Measurements from ENCODE around the gene IMP4.
"Not testable (repeated sequence)": the region's sequence is repeated elsewhere in the genome, so short reads cannot be mapped to it uniquely, and the experiment has no call there.

IMP4 gene, protein sequence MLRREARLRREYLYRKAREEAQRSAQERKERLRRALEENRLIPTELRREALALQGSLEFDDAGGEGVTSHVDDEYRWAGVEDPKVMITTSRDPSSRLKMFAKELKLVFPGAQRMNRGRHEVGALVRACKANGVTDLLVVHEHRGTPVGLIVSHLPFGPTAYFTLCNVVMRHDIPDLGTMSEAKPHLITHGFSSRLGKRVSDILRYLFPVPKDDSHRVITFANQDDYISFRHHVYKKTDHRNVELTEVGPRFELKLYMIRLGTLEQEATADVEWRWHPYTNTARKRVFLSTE

DNA sequence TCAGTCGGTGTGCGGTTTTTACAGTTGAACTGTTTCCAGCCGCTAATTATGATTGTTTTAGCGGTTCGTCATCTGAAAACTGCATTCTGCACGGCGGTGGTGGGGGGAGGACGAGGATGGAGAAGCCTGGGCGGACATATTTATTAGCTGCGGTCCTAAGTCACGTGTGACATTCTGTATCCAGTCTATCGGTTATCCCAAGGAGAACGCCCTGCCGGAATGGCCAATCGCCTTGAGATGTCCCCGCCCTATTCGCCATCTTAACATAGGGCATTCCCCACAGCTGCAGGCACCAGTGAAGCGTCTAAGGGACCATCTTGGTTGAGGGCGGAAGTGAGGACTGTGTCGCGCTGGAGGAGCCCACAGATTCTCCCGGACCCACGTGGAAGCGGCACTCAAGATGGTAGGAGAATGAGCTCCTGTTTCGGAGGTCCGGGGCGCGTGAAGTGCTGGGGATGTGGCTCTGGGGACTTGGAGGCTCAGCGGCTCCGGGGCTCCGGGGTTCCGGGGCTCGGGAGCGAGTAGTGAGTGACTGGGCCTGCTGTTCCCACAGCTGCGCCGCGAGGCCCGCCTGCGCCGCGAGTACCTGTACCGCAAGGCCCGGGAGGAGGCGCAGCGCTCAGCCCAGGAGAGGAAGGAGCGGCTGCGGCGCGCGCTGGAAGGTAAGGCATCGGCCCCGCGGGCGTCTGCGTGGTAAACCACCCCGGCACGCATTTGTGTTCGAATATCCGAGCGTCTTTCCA is at the start of gene IMP4:
TSS of gene IMP4 (plus strand) at position 365 of the 743 bp plus-strand sequence. CDS start at position 401, 36 bp downstream.
- peak; percentile 93 for DNase-seq

DNA sequence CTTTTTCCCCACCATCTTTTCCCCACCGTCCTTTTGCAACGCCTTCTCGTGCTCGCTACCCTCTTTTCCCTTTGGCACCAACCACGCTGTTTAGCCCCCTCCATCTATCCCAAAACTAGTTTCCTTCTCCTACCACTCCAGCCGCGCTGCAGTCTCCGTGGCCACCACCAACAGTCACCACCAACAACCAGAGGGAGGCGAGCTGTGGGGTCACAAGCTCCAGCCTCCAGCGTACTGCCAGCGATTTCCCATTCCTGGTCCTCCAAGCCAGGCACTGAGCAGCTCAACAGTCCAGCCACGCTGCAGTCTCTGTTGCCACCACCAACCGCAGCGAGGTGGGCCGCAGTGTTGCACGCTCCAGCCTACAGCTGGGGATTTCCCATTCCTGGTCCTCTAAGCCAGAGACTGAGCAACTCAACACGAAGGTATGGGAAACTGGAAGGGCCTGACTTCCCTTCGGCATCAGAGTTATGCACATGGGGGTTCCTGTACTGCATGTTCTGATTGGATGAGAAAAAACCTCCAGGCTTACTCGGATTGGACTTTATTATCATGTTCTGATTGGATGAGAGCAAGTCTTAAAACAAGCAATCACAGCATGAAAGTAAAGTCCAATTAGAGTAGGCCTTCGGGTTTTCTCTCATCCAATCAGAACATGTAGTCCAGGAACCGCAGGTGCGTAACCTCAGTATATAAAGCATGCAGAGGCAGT is 42.3 kb upstream of the IMP4 start:
- no peak for DNase-seq

DNA sequence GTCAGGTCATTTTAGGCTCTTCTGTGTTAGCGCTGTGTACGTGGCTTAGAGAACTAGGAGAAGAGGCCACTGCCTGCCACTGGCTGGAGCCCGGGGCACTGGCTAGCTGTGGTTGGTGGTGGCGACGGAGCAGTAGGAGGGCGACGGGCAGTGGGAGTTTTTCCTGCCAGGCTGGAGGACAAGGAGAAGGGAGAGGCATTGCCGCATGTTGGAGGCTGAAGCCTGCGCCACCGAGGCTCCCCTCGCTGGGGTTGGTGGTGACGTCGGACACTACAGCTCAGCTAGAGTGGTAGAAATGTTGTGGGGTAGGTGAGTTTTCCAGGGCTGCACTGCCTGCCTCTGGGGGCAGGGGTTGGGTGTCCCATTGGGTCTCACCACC is 41.7 kb upstream of the IMP4 start:
- no peak for DNase-seq

DNA sequence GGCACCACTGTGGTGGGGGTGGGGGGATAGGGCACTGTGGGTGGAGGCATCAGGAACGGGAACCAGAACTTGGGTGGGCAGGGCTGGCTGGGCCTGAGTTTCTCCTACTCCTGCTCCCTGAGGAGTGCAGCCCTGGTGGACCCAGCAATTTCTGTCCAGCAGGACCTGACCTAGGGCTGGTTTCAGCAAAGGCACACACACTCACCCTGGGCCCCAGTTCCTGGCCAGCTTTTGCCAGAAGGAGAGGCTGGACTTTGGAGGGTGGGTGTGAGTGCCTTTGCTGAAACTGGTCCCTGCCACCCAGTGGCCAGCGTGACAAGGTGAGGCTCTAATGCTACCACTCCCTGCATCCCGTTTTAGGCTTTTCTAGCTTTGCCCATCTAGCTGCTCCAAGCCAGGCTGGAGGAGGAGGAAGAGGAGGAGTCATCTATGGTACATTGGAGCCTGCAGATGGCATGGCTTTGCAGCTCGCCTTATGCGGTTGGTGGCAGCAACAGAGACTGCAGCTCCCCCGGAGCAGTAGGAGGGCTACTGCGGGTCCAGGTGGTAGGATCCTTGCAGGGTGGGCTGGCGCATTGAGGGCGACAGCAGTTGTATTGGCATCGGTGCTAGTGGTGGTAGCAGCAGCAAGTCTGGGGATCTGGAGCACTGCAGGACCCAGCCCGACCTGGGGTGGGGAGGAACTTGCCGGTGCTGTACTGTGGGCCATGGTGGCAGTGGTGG is 40.4 kb upstream of the IMP4 start:
- no peak for DNase-seq

DNA sequence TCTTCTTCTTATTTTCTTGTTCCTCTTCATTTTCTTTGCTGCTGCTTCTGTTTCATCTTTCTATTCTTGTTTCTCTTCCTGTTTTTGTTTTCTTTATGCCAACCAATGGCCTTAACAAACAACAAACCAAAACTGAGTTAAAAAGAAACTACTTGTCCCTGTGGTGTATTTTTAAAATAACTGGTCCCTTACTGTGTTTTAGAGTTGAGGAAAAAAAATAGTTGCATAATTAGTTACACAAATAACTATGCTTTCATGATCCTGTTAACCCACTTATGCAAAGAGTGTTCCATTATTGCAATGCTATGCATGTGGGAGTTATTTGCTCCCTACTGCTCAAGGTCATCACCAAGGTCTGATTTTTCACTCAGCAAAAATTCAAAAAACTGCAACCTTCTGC is 39.5 kb upstream of the IMP4 start:
- no peak for DNase-seq

DNA sequence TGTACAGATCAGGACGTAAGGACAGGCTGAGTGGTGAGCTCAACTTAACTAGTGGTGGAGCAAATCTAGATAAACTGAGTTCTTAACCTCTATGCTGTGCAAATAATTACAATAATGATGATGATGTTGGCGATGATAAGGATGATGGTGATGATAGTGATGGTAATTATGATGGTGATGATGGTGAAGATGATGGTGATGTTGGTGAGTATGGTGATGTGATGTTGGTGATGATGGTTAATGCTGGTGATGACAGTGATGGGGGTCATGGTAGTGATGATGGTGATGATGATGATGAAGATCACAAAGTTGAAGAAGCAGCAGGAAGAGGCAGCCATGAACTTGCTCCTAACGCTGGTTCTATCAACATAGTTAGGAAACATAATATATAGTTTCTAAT is 38.0 kb upstream of the IMP4 start:
- DNase-seq = no peak

DNA sequence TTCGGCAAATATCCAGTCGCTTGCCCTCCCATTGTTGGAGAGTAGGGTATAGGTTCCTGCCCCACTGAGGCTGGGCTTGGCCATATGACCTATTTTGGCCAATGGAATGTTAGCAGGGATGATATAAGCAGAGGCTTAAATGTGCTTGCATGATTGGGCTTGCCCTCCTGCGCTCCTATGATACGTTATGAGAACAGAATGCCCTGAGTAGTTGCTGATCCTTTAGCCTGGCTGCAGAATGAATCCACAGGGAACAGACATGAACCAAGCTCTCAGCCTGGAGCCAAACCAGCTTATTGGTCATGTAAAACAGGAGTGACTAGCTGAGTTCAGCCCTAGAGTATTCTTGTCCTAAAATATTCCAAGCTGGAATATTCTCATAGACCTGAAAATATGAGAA is 34.8 kb upstream of the IMP4 start:
- DNase-seq = no peak

DNA sequence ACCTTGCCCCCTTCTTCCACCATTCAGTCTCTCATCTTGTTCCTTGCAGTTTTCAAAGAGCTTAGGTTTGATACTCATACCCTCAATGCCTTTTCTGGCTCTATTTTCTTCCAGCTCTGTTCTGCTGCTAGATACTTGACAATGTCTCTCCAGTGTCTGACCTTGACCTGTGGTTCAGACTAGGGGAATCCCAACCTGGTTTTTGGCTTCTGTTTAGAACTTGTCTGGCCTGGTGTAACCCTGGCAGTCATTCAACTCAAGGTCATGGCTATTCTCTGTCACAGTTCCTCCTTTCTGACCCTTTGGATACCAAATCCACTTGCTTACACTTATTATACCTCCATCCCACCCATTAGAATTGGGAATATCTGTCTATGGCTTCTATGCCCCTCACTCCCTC is 31.8 kb upstream of the IMP4 start:
- DNase-seq = no peak

DNA sequence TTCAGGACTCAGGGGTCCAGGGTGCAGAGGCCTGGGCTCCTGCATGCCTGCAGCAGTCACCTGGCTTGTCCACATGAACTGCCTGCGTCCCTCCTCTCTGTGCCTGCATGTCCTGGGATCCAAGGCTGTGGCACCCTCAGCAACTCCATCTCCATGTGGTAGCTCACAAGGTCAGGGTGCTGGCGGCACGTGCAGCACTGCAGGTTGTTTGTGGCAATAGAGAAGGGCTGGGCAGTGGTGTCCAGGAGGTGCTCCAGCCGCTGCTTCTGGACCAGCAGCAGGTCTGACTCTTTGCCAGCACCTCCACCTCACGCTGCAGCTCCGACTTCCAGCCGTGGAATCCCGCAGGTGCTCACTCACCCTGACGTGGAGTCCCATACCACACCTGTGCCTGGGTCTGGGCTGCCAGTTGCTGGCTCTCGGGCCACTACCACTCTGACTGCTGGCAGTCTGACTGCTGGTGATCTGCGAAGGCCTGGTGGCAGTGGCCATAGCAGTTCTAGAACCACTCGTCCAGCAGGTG is 28.8 kb upstream of the IMP4 start:
- no peak for DNase-seq

DNA sequence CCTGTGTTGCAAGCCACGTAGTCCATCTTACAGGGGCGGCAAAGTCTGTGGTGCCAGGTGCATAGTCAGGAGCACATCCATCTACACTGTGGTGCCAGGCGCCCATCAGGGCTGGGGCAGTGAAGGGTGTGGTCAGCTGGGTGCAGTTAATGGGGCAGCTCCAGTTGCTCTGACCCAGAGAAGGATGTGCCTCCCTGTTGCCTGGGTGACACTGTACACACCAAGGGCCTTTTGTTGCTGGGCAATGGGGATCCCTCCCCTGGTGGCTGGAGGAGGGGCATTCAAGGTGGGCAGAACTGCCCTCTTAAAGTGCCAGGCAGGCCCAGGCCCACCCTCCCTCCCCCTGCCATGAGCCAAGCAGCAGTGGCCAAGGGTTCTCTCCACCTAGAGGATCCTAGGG is 28.3 kb upstream of the IMP4 start:
- DNase-seq = no peak

DNA sequence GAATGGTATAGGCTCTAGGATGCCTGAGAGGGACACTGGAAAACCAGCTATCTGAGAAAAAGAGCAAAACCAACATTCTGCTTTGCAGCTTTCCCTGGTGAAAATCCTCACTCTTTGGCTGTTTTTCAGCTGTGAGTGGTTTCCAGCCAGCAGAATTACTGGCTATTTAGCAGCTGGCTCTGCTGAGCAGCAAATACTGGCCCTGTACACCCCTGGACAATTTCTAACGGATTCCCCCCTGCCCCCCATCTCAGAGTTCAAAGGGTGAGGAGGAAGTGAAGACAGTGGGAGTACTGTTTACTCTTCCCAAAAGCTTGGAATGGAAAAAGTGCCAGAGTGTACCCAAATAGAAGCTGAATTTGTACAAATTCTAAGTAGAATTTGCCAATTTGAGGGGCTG is 26.1 kb upstream of the IMP4 start:
- DNase-seq = no peak

DNA sequence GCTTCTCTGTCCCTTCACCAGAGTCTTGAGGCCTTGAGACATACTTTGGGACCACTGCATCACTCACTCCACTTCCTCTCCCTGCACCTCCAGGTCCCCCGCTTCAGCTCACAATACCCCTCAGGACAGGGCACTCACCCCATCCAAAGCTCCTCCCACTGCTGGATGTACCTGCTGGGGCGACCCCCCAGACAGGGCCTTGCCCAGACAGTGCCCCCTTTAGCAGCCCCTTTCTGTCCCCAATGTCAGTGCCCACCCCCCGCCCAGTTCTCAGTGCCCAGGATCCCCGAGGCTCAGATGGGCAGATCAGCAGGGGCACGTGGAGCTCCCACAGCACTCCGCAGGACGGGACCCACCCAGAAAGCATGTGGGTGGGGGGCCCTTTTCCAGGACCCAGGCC is 23.8 kb upstream of the IMP4 start:
- DNase-seq = no peak

DNA sequence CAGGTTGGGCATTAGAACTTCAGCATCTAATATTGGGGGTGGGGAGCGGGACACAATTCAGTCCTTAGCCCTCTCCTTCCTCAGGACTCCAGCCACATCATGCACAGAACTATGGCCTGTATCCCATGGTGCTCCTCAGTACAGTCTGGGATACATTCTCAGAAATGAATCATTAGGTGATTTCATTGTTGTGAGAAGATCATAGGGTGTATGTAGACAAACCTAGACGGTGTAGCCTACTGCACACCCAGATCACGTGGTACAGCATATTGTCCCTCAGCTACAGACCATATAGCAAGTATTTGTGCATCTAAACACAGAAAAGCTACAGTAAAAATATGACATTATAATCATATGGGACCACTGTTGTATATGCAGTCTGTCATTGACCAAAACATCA is 23.2 kb upstream of the IMP4 start:
- DNase-seq = no peak

DNA sequence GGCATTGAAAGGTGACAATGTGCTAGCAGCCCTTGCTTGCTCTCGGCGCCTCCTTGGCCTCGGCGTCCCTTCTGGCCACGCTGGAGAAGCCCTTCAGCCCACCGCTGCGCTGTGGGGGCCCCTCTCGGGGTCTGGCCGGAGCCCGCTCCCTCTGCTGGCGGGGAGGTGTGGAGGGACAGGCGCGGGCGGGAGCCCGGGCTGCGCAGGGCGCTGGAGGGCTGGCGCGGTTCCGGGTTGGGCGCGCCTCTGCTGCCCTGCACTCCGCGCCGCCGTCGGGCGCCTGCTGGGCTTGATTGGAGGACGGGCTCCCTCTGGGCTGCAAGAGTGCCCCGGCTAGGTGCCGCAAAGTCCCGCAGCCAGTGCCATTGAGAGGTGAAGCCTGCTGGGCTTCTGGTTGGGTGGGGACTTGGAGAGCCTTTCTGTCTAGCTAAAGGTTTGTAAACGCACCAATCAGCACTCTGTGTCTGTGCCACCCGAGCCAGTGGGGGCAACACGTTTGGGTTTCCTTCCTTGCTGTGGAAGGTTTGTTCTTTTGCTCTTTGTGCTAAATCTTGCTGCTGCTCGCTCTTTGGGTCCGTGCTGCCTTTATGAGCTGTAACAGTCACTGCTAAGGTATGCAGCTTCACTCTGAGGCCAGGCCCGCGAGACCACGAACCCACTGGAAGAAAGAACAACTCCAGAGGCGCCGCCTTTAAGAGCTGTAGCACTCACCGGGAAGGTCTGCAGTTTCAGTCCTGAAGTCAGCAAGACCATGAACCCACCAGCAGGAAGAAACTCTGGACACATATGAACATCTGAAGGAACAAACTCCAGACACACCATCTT is 14.8 kb upstream of the IMP4 start:
- no peak for DNase-seq

DNA sequence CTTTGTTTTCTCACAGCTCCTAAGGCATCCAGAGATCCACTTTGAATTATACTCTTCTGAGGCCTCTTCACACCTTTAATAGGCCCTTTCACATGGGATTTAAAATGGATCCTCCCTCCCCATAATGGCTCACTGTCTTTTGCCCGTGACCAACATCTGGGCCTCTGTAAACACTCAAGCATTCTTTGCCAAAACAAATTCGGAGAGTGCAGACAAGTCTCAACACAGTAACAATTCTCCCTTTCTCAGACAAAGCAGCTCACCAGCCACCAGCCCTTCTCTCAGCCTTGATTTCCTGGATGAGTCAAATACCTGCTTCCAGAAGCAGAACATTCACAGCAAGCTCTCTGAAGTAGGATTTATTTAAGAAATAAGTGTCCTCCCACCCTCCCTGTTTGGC is 14.0 kb upstream of the IMP4 start:
- peak; percentile 21 for DNase-seq

DNA sequence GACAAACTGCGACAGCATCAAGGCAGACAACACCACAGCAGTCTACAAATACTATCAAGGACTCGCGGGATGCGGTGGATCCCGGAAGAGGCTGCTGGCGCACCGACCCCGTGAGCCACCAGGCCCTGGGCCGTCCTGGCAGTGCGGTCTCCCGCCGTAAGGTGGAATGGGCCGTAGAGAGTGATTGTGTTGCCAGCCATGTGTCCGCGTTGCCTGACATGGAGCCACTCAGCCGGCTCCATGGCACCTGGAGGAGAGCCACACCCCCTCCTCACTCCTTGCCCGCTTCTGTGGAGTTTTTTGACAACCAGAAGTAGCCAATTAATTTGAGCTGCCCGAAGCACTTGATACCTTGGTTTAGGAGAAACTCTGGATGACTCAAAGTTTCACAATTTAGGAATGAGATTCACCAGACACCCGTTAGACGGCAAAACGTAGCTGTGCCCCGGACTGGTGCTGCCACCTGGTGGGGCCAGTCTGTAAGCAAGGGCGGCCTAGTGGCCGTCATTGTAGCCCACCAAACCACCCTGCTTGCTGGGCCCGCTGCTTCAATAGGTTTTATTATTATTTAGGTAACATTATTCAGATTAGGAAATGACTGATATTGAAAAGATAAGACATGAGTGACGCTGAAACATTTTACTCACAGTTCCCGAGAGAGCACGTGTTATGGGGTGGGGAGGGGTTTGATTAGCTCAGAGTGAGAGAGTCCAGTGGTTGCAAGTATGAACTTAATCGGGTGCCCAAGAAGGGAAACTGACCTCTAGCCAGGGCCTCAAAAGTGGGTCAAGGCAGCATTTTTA is 10.2 kb upstream of the IMP4 start:
- DNase-seq = peak; percentile 32

DNA sequence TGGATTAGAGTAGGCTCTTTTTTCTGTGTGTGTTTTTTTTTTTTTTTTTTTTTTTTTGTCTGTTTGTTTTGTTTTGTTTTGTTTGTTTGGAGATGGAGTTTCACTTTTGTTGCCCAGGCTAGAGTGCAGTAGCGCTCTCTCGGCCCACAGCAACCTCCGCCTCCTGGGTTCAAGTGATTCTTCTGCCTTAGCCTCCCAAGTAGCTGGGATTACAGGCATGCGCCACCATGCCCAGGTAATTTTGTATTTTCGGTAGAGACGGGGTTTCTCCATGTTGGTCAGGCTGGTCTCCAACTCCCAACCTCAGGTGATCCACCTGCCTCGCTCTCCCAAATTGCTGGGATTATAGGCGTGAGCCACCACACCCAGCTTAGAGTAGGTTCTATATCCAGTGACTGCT is 9.4 kb upstream of the IMP4 start:
- not testable (repeated sequence) for DNase-seq

DNA sequence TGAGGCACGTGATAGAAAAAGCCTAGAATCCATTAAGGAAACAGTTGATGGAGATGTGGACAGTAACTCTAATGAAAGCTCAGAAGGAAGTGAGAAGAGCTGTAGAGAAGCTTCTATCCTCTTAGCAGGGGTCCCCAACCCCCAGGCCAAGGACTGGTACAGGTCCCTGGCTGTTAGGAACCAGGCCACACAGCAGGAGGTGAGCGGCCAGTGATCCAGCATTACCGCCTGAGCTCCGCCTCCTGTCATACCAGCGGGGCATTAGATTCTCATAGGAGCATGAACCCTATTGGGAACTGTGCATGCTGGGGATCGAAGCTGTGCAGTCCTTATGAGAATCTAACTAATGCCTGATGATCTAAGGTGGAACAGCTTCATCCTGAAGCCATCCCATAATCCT is 8.7 kb upstream of the IMP4 start:
- DNase-seq = no peak

DNA sequence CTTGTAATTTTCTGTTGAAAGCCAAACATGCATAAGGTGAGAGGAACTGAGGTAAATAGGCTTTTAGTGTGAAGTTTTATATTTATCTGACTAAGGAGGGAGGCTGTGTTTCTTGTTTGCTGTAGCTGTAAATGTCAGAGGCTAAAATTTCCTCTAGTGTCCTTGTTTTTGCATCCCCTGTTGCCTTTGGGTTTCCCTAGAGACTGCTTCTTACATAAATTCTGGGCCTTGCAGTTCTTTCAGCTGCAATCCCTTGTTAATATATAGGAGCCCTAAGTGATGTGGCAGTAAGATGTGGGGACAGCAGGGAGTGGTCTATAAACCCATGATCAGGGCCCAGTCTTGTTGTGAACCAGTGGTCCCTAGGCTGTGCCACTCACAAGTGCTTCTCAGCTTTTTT is 7.5 kb upstream of the IMP4 start:
- no peak for DNase-seq

DNA sequence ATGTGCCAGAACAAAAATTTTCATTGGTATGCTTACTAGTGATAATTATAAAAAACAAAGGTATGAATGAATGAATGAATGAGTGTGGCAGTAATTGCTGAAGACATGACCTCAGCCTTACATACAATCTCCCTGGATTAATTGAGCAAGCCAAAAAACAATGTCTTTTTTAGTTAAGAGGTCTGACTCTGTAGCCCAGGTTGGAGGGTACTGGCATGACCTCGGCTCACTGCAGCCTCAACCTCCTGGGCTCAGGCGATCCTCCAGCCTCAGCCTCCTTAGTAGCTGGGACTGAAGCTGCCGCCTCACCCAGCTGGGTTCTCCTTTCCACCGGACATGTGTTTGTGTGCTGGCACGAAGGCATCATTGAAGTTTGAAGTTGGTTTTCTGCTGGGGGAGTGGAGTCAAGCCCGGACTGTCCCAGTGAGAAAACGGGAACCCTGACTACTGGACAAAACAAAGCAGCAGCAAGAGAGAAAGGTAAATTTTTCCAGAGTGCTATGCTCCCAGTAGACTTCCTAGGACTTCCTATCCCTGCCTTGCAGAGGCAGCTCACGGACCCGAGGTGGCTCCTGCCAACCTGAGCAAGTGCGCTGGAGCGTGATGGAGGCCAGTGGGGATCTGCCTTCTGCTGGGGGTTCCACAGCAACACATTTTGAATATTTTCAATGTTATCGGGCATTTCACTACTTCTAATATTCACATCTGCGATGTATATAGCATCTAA is 6.4 kb upstream of the IMP4 start:
- DNase-seq = no peak
